GM23248 (cell line): ENCODE data around the gene RCC2.

ENCODE experiments used
- EZH2 ChIP-seq: fragments of 200-600 bp; sonication (generic); IDR thresholded peaks from 2 replicates; pipeline ENCODE4 v1.6.1; 2018; ENCODE audit warnings: antibody characterized with exemption, mild to moderate bottlenecking; ENCODE audit not compliant: insufficient read depth, poor library complexity, severe bottlenecking
- EZH2phosphoT487 ChIP-seq: fragments of 200-600 bp; sonication (generic); IDR thresholded peaks from 2 replicates; pipeline ENCODE4 v1.6.1; 2018; ENCODE audit warnings: antibody characterized with exemption, moderate library complexity, mild to moderate bottlenecking, low read depth; ENCODE audit not compliant: insufficient read depth

DNA sequence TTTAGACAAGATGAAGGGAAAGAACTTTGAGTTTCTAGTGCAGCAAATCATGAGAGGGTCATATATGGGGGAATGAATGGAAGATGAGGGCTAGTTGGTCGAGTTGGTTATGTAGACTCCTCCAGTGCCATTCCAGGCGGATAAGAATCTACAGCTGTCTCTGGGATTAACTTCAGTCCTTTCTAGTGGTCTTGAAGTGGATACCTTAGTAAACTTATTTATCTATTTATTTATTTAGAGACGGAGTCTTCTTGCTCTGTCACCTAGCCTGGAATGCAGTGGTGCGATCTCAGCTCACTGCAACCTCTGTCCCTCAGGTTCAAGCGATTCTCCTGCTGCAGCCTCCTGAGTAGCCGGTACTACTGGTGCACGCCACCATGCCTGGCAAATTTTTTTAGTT lies 41.4 kb upstream of the RCC2 start:
- TF ChIP-seq EZH2phosphoT487 (no peak), EZH2 (no peak)
